NCI-H1417 treated with DMSO at 0.1 percent for 48 hours (cell line): ENCODE results near the gene HDAC4.
"Not testable (repeated sequence)": the region's sequence is repeated elsewhere in the genome, so short reads cannot be mapped to it uniquely, and the experiment has no call there.

Experiments used
- DNase-seq: peaks from one replicate; lab custom pipeline; 2025; lab: John Stamatoyannopoulos, UW

HDAC4 gene

DNA sequence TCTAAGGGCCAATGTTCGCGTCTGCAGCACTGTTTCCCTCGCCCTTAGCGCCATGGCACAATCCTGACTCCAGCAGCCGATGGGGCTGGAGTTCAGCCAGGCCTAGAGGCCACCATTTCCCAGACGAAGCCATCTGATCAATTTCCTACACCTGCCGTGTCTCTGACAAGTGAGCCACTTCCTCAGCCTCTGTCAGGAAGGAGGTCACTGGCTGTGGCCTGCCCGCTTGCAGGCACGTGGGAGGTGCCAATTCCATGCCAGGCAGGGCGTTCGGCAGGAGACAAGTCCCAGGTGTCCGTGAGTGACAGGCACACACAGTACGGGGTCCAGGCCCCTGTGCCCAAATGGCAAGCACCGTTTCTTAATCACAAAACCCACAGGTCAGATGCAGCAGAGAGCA, 318.4 kb downstream of the HDAC4 start:
- DNase-seq: no peak

- no peak for DNase-seq
Observed at GRCh38 chr2:239081622-239082021, 319.2 kb downstream of the HDAC4 start.

- DNase-seq: no peak
Observed at GRCh38 chr2:239081046-239081445, 319.8 kb downstream of the HDAC4 start.

DNA sequence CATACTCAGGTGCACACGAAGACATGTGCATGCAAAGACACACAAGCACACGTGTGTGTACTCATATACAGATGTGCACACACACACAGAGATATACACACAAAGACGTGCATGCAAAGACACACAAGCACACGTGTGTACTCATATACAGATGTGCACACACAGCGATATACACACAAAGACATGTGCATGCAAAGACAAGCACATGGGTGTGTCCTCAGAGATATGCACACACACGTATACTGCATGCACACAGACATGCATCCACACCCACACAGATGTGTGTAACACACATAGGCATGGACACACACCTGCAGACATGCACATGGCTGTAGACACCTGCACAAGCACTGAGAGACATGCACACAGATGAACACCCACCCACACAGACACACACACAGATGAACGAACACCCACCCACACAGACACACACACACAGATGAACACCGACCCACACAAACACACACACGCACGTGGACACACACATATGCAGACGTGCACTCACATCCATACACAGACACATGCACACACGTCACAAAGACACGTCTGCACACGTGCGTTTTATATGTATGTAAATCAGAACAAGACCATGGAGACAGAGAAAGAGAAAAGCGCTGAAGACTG, 321.0 kb downstream of the HDAC4 start:
- no peak for DNase-seq

DNA sequence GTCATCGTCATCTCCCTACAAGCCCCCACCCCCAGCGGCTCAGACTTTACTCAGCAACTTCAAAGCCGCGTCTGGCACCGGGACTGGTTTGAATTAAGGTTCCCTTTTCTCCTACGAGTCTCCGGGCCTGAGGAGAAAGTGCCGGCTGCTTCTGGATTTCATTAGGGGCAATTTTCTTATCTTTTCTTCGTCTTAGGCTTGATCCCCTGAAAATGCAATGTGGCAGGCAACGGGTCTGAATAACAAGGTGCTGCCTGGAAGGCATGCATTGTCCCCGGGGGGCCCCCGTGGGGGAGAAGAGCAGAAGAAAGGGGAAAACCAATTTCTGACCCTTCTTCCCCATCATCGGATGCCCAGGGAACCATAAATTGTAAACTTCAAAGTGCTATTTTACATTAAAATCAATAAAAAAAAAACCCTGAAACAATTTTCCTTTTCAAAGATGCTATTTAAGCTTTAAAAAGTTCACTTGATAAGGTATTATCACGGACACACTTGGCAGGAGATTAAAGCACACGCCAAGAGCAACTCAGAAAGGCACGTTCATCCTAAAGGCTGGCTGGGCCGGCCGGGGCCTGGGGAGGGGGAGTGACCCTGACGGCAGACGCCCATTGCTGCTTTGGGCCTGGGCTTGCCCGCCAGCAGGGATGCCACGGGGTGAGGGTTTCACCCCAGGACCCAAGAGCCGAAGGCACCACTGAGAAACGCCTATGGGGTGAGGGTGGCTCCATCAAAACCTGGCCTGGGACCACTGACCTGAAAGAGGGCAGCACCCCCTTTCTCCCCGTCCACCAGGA, 322.5 kb downstream of the HDAC4 start:
- DNase-seq: no peak

DNA sequence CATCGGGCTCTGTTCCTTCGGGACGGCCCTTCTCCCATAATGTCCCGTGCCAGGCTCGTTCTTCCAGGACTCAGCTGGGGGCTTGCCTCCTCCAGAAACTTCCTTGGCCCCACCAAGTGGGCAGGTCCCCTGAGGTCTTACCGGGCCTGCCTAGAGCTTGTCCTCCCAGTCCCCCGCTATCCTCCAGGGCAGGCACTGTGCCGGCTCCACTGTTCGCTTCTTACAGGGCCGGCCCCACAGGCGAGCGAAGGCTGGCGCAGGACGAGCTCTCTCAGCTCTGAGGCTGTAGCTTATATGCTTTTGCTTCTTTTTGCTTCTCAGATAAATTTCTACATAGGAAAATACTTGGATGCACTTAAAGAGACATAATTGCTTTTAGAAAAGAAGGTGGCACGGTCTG, 323.6 kb downstream of the HDAC4 start:
- no peak for DNase-seq

DNA sequence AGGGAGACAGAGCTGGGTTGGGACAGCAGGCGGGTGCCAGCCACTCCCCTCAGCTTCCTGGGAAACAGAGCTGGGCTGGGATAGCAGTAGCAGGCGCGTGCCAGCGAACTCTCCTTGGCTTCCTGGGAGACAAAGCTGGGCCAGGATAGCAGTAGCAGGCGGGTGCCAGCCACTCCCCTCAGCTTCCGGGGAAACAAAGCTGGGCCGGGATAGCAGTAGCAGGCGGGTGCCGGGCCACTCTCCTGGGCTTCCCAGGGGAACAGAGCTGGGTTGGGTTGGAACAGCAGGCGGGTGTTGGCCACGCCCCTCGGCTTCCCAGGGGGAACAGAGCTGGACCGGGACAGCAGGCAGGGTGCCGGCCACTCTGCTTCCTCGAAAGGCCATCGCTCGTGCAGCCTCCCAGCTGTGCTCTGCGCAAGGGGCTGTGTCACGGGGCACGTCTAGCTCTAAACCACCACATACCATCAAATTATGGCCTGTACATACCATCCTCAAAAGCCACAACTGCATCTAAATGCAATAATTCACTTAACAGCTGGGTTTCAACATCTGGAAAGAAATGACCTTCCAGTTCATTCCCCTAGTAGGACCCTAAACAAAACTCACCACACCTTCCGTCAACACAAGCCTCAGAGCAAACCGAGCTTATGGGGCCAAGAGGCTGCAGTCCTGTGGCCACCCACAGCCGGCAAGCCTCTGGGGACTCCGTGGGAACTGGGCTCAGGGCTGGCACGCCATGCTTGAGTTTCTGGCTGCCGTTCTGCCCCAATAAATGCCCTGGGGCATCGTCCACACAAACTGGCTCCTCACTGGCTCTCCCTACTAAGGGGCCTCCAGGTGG, 324.7 kb downstream of the HDAC4 start:
- DNase-seq: no peak

- DNase-seq: no peak
Observed at GRCh38 chr2:239073745-239074530, 326.9 kb downstream of the HDAC4 start.

- DNase-seq: no peak
Observed at GRCh38 chr2:239073270-239073669, 327.6 kb downstream of the HDAC4 start.

GRCh38 chr2:239072786-239073185, 328.0 kb downstream of the HDAC4 start:
- DNase-seq: no peak

GRCh38 chr2:239070466-239070865, 330.4 kb downstream of the HDAC4 start:
- no peak for DNase-seq

DNA sequence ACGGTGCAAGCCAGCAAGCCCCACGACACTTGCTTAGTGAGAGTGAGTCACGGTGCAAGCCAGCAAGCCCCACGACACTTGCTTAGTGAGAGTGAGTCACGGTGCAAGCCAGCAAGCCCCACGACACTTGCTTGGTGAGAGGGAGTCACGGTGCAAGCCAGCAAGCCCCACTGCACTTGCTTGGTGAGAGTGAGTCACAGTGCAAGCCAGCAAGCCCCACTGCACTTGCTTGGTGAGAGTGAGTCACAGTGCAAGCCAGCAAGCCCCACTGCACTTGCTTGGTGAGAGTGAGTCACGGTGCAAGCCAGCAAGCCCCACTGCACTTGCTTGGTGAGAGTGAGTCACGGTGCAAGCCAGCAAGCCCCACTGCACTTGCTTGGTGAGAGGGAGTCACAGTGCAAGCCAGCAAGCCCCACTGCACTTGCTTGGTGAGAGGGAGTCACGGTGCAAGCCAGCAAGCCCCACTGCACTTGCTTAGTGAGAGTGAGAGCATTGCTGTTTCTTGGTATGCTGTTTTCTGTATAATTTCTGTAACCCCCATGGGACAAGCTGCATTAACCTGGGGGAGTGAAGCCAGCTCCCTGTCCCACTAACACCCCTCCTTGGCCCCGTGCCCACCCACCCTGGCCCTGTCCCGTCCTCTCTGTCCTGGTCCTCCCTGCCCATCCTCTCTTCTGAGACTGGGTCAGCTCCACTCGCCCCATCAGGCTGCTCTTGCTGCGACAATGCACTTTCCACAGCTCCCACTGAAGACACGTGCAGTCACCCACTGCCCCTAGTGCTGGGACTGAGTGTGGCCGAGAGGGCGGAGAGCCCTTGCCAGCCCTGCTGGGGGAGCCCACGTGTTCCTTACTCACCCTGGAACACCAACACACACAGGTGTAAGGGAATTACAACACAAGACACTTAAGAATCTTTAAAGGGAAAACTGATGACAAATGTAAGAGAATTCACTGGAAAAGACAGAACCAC, 331.2 kb downstream of the HDAC4 start:
- not testable (repeated sequence) for DNase-seq

DNA sequence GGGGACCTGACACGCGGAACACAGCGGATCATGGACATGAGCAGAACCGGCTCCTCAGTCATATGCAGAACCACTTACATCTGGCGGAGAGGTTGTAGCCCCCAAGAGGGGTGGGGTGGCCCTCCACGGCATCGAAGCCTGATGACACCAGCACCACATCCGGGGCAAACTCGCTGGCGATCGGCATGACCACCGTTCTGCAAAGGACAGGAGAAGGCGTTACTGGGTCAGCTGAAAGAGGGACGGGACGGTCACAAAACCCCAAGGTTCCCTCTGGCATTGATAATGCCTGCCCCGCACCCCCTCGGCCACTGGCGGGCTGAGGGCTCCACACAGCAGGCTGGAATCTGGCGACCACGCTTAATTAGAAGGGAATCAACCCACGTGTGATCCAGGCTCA, 332.4 kb downstream of the HDAC4 start:
- no peak for DNase-seq

GRCh38 chr2:239067196-239067865, 333.5 kb downstream of the HDAC4 start:
- DNase-seq: no peak

DNA sequence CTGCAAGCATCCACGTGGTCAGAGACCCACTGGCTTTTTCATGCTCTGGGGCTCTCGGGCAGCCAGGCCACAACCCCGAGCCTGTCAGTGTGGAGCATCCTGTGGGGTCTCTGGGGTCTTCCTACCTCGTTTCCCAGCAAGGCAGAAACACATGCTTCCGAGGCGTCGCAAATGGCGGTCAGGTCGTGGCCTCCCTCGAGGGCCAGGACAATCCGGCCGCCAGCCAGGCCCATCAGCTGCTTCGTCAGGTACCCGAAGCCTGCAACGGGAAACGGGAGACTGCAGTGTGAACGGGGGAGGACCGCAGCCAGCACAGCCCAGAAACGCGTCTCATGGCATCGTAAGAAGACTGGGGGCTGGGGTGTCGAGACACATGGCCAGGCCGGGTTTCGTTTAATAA, 334.2 kb downstream of the HDAC4 start:
- DNase-seq: no peak

GRCh38 chr2:239065962-239066361, 334.9 kb downstream of the HDAC4 start:
- DNase-seq: no peak

DNA sequence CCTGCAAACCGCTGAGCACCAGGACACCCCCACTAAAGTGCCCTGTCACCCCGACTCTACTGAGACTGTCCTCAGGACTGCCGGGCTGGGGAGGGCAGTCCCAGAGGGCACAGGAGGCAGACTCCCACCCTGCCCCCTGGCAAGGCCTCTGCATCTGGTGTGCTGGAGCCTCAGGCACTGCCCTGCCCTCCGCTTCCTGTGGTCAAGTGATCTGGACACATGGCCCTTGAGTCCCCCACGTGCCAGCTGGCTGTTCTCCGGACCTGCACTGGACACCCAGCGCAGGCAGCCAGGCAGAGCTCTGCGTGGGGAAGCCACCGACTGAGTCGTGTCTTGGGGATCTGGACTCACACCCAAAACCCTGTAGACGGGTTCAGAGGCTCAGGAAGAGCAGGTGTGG, 335.3 kb downstream of the HDAC4 start:
- no peak for DNase-seq

GRCh38 chr2:239064891-239065290, 335.9 kb downstream of the HDAC4 start:
- DNase-seq: no peak

DNA sequence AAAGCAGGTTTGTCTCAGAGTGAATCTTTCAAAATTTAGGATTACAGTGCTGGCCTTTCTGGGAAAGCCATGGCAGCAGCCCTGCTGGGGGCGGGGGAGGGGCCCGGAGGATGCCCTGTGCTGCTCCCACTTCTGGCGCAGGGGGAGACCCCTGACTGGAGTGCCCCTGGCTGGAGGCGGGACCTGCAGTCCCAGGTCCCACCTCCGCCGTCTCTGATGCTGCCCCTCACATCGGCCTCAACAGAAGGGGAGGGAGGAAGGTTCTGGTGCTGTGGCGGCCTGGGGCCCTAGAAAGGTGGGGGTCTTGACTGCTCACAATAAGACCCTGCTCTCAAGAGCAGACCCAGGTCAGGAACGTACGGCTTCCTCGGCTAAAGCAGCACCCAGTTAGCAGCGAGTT, 336.6 kb downstream of the HDAC4 start:
- no peak for DNase-seq

GRCh38 chr2:239062743-239063142, 338.1 kb downstream of the HDAC4 start:
- no peak for DNase-seq
